IPS DF 6.9 (cell line): Measurements from ENCODE around the gene IMMP2L.

Source experiments
- DNase-seq: peaks from one replicate; pipeline ENCODE4 v3.0.0-alpha.2; 2013; ENCODE audit warnings: low read depth, low spot score
- H3K27ac ChIP-seq: one replicate; pipeline ENCODE4 v1.5.1; 2013; ENCODE audit warnings: low read length, control low read depth
- H3K27me3 ChIP-seq: 2 replicates; pipeline ENCODE4 v1.6.1; 2013; ENCODE audit warnings: mild to moderate bottlenecking, low read length; ENCODE audit not compliant: control insufficient read depth, insufficient read depth
- H3K36me3 ChIP-seq: 2 replicates; pipeline ENCODE4 v1.6.1; 2013; ENCODE audit warnings: low read length; ENCODE audit not compliant: control insufficient read depth, insufficient read depth
- H3K4me1 ChIP-seq: 2 replicates; pipeline ENCODE4 v1.6.1; 2013; ENCODE audit warnings: low read length; ENCODE audit not compliant: control insufficient read depth, insufficient read depth
- H3K4me3 ChIP-seq: 2 replicates; pipeline ENCODE4 v1.5.1; 2013; ENCODE audit warnings: mild to moderate bottlenecking, low read length
- H3K9me3 ChIP-seq: 2 replicates; pipeline ENCODE4 v1.6.1; 2013; ENCODE audit warnings: low read length, inconsistent platforms; ENCODE audit not compliant: control insufficient read depth, insufficient read depth
- WGBS: extraction: QIAGEN DNeasy Blood & Tissue Kit; methylation state at CpG from one replicate; pipeline ENCODE4 v1.1.7; 2013; ENCODE audit warnings: mixed read lengths, missing lambda C conversion rate; ENCODE audit not compliant: insufficient read length, insufficient coverage; 5-methylcytosine and 5-hydroxymethylcytosine counted together

IMMP2L gene

DNA sequence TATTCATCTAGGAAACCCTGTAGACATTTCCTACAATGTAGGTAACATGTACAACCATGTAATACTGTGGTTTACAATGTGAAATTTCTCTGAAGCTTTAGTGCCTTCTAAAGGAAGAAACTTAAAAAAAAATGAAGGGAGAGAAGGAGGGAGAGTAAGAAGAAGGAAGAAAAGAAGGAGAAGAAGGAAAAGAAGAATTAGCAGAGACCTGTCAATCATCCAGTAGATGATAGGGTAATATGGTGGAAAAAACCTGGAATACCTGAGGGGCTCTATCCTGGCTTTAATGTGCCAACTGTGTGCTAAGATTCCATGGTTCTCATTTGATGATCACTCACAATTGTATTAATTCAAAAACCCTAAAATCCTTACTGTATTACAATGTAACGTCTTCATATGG is 474.0 kb downstream of the IMMP2L start:
- WGBS = no CpG with 5 or more reads among the region's 1 CpG
- no peak for DNase-seq
- Histone ChIP-seq H3K4me3 (no peak overlapping the region), H3K4me1 (peaks cover 4% of the 10 kb centered on the region; the same call in 1 of the 2 replicates), H3K9me3 (no peaks in the 10 kb centered on the region), H3K36me3 (no peaks in the 10 kb centered on the region), H3K27me3 (no peaks in the 10 kb centered on the region), H3K27ac (no peak overlapping the region)

DNA sequence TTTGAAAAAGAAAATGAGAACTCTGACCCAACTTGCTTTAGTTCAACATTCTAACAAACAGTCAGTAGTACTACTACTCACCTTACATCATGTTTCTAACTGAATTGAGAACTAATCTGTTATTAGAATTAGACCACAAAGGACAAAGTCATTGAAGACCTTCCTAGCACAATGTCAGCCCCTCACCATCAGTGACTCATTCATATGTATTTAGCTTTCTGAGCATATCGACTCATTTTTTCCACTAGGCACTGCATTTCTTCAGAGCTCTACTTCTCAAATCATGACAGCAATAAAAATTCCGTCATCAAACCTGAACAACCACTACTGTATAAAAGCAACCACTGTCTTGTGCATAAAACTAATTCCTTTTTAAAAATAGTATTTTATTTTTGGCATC is 475.8 kb downstream of the IMMP2L start:
- no CpG with 5 or more reads among the region's 2 CpGs for WGBS
- no peak overlapping the region for H3K4me3 ChIP-seq

DNA sequence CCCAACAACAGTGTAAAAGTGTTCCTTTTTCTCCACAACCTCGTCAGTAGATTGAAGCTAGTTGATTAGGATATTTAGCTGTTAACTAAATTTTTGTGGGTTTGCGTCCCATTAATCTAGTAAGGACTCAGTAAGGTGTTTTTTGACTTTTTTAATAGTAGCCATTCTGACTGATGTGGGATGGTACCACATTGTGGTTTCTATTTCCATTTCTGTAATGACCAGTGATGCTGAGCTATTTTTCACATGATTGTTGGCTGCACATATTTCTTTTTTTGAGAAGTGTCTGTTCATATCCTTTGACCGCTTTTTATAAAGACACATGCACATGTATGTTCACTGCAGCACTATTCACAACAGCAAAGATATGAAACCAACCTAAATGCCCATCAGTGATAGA is 476.9 kb downstream of the IMMP2L start:
- Histone ChIP-seq H3K36me3 (no peaks in the 10 kb centered on the region), H3K9me3 (no peaks in the 10 kb centered on the region), H3K27me3 (no peaks in the 10 kb centered on the region), H3K27ac (no peak overlapping the region), H3K4me1 (peaks cover 3% of the 10 kb centered on the region; the same call in 1 of the 2 replicates), H3K4me3 (no peak overlapping the region)
- DNase-seq = no peak
- no CpG with 5 or more reads among the region's 3 CpGs for WGBS

More for the DNA sequence above, 475.8 kb downstream of the IMMP2L start:
- no peak for DNase-seq
- Histone ChIP-seq H3K36me3 (no peaks in the 10 kb centered on the region), H3K4me1 (peaks cover 5% of the 10 kb centered on the region; the same call in 1 of the 2 replicates), H3K27me3 (no peaks in the 10 kb centered on the region), H3K27ac (no peak overlapping the region), H3K9me3 (no peaks in the 10 kb centered on the region)

DNA sequence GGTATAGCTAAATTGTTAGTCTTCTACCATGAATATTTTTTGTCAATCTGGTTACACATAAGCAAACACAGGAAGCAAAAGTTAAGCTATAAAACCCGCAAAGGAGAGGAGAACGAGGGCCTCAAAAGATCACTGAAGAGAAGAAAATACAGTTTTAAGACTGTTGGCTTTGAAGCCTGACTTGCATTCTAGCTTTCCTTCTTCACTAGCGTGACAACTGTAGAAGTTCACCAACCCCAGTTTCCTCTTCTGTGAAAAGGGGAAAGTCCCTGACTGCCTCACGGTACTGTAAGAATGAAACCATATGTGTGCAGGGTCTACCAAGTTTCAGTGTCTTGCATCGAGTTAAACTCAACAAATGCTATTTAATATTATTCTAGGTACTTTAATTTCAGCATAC is 478.9 kb downstream of the IMMP2L start:
- no peak overlapping the region for H3K27ac ChIP-seq
- H3K4me3 ChIP-seq = no peak overlapping the region
- DNase-seq = no peak
- no peaks in the 10 kb centered on the region for H3K27me3 ChIP-seq
- no CpG with 5 or more reads among the region's 5 CpGs for WGBS
- H3K36me3 ChIP-seq = no peaks in the 10 kb centered on the region
- H3K9me3 ChIP-seq = no peaks in the 10 kb centered on the region
- peaks cover 3% of the 10 kb centered on the region; the same call in 1 of the 2 replicates for H3K4me1 ChIP-seq

DNA sequence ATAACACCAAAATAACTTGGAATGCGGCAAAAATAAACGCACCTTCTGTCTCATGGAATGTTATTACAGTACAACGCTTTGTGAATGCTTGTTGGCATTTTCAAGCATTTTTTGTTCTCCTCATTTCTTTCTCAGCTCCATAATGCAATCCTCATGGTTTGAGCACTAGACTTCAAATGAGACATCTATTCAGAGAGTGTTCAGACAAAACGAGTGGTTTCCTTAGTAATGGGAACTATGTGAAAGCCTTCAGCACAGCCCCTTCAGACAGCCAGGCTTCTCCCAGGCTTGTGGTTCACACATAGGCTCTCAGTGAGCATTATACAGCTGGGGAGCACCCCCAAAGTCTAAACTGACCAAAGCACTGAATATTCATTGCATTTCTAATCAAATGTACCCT is 479.9 kb downstream of the IMMP2L start:
- H3K9me3 ChIP-seq = no peaks in the 10 kb centered on the region
- H3K36me3 ChIP-seq = no peaks in the 10 kb centered on the region
- WGBS = no CpG with 5 or more reads among the region's 4 CpGs
- no peak for DNase-seq
- H3K27me3 ChIP-seq = no peaks in the 10 kb centered on the region
- H3K4me1 ChIP-seq = peaks cover 3% of the 10 kb centered on the region; the same call in 1 of the 2 replicates
- no peak overlapping the region for H3K4me3 ChIP-seq
- H3K27ac ChIP-seq = no peak overlapping the region

DNA sequence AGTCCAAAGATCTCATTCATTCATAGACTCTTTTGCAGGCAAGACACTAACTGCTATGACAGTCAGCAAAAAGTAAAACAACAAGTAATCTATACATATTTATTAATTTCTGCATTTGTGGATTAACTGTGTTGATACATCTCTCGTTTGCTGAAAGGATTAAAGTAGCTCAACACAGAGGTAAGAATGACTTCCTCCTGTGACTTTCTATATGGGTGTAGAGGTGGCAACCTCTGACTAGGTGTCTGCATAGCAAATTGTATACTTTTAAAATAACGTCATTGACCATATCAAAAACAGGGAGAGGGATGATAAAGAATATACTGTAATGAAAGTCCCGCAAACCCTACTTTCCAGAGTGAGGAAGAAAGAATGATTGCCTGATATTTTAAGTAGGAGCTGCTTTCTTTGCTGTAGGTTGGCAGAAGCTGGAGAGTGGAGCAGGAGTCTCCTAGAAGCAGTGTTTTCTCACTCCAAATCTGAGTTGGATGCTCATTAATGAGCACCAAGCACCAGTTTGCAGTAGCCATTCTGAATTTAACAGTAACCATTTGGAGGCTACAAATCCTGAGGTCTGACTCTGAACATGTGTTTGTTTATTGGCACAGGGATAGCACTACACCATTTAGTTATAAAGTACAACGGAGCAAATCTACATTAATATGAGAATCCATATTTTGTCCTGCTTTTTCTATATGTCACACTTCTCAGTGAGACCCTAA is 480.6 kb downstream of the IMMP2L start:
- Histone ChIP-seq H3K27me3 (no peaks in the 10 kb centered on the region), H3K27ac (no peak overlapping the region), H3K4me1 (peaks cover 3% of the 10 kb centered on the region; the same call in 1 of the 2 replicates), H3K4me3 (no peak overlapping the region), H3K9me3 (no peaks in the 10 kb centered on the region), H3K36me3 (no peaks in the 10 kb centered on the region)
- WGBS = no CpG with 5 or more reads among the region's 4 CpGs
- DNase-seq = no peak

DNA sequence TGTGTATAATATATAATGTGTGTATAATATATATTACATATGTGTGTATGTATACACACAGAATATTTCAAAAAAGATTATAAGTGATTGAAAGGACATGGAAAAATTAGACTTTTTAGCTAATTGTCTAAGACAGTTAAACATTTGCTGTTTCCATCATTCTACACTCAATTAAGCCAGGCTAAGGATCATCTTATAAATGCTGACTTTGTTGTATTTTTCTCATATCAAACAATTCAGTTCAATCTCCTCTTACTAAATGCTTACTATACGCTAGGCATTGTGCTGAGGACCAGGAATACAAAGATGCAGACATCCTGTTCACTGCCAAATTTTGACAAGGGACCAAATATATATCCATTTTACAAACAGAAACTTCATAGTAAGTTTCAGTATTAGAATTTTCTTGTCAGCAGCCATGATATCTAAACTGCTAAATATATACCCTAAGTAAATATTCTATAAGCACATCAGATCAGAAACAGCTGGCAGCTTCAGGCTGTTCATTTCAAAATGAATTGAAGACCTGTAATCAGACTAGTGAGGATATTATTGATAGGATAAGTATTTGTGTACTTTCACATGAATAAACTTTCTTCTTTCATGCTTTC is 481.7 kb downstream of the IMMP2L start:
- Histone ChIP-seq H3K36me3 (no peaks in the 10 kb centered on the region), H3K4me3 (no peak overlapping the region), H3K9me3 (no peaks in the 10 kb centered on the region), H3K27ac (no peak overlapping the region), H3K4me1 (peaks cover 3% of the 10 kb centered on the region; the same call in 1 of the 2 replicates), H3K27me3 (no peaks in the 10 kb centered on the region)
- WGBS = no CpG with 5 or more reads among the region's 1 CpG
- DNase-seq = no peak

DNA sequence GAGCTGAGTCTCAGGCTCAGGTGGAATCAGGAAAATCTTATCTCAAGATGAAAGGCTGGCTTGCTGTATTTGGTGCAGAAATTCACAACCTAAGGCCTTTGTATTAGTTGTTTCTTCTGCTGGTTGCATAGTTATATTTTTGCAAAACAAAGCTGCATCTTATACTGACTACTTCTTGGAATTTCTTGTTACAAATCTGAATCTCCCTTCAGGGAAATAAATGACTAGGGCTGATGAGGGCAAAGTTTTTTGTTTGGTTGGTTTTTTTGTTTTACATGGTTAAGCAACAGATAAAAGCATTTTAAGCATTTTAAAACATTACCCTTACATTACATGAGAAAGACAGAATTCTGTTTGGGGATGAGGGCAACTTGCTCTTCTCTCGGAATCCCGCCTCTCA is 485.3 kb downstream of the IMMP2L start:
- Histone ChIP-seq H3K4me3 (no peak overlapping the region), H3K36me3 (no peaks in the 10 kb centered on the region), H3K27me3 (no peaks in the 10 kb centered on the region), H3K4me1 (no peaks in the 10 kb centered on the region), H3K27ac (no peak overlapping the region), H3K9me3 (no peaks in the 10 kb centered on the region)
- no peak for DNase-seq
- WGBS = no CpG with 5 or more reads among the region's 2 CpGs

DNA sequence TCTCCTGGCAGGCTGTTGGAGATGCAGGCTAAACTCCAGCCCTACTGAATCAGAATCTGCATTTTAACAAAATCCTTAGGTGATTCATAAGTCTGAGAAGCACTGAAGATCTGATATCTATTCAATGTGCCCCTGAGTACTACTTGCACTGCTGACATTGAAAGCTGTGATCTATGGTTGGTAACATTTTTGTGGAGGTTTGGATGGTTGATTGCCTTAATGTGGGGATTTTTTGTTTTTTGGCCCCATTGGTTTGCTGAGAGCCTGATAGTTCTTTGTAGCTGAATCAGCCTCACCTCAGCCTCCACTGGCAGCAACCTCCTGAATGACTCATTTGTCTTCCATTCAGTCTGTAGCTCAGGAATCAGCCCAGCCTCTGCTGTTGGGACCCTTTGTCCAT is 486.1 kb downstream of the IMMP2L start:
- no peak for DNase-seq

DNA sequence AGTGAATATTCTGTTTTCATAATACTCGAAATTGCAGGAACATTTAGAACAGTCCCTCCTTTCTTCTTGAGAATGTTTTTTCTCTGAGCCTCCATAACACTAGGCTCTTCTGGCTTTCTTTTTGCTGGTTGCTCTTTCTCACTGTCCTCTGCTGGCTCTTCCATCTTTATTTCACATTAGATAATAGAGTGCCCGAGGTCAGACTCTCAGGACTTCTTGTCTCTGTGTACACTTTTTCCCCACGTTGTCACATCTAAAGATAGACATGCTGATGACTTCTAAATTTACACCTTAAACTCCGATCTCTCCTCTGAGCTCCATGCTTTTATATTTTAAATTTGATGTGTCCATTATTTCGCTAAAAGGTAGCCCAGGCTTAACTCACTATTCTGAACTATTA is 486.8 kb downstream of the IMMP2L start:
- H3K36me3 ChIP-seq = no peaks in the 10 kb centered on the region
- H3K9me3 ChIP-seq = no peaks in the 10 kb centered on the region
- no peaks in the 10 kb centered on the region for H3K27me3 ChIP-seq
- no peaks in the 10 kb centered on the region for H3K4me1 ChIP-seq
- no CpG with 5 or more reads among the region's 5 CpGs for WGBS
- no peak overlapping the region for H3K27ac ChIP-seq
- no peak overlapping the region for H3K4me3 ChIP-seq
- DNase-seq = no peak

More for the DNA sequence above, 486.1 kb downstream of the IMMP2L start:
- no peaks in the 10 kb centered on the region for H3K36me3 ChIP-seq
- H3K27ac ChIP-seq = no peak overlapping the region
- H3K9me3 ChIP-seq = no peaks in the 10 kb centered on the region
- no peaks in the 10 kb centered on the region for H3K4me1 ChIP-seq
- no peak overlapping the region for H3K4me3 ChIP-seq
- no peaks in the 10 kb centered on the region for H3K27me3 ChIP-seq

DNA sequence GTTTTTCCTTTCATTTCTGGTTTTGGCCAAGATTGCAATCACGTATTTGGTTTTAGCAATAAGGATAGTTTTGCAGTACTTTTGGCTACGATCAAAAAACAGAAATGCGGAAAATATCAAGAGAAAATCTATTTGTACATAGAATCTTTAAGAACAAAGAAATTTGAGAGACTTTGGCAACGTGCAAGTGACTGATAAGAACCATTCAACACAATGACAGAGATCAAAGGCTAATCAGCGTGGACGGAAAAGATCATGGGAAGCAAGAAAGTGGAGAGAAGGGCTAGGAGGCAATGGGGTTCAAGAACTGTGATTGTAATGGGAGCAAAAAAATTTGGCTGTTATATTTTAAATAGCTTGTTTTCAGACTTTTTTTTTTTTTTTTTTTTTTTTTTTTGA is 487.5 kb downstream of the IMMP2L start:
- no peaks in the 10 kb centered on the region for H3K27me3 ChIP-seq
- no CpG with 5 or more reads among the region's 6 CpGs for WGBS
- H3K36me3 ChIP-seq = no peaks in the 10 kb centered on the region
- no peak overlapping the region for H3K4me3 ChIP-seq
- DNase-seq = no peak
- H3K27ac ChIP-seq = no peak overlapping the region
- no peaks in the 10 kb centered on the region for H3K9me3 ChIP-seq
- H3K4me1 ChIP-seq = no peaks in the 10 kb centered on the region
